ENCODE results near the gene SH3RF1.

Gene SH3RF1

DNA sequence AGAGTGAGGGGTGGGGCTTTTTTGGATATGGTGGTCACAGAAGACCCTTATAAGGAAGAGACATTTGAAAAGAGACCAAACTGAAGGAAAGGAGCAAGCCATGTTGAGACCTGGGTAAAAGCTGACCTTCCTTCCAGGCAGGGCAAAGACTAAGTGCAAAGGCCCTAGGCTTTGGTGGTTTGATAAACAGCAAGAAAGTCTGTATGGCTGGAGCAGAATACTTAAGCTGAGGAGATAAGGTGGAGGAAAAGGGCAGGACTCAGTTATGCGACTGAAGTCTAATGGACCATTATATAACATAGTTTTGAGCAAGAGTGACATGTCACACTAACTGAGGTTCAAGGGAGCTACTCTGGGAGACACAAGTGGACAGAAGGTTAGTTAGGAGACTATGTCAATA is 20.0 kb downstream of the SH3RF1 start:
- no peak for DNase-seq

- DNase-seq, result no peak
Measured at GRCh38 chr4:169249999-169250398, 20.8 kb downstream of the SH3RF1 start.

DNA sequence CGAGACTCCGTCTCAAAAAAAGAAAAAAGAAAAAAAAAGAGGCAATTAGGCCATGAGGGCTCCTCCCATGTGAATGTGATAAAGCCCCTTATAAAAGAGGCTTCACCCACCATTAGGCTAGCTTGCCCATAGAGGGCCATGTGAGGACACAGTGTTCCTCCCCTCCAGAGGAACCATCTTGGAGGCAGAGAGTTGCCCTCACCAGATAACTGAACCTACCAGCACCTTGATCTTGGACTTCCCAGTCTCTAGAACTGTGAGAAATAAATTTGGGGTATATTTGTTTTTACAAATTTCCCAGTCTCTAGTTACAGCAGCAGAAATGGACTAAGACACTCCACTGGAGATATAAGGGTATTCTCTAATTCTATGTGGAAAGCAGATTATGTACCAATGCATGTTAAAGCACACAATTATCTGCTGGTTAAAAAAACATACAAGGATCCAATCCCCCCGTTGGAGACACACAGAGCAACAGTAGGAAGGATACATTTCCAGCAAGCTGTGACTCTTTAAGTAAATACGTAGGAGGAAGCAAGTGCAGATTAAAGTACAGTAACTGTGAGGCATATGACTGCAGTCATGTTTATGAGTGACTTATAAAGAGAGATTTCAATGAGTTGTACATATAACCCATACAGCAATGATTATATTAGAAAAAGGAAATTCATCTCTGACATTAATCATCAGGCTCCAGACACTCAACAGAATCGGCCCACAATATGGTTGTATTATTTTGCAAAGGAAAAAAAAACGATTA is 21.4 kb downstream of the SH3RF1 start:
- no peak for DNase-seq

- DNase-seq, result no peak
Measured at GRCh38 chr4:169248645-169249044, 22.1 kb downstream of the SH3RF1 start.

DNA sequence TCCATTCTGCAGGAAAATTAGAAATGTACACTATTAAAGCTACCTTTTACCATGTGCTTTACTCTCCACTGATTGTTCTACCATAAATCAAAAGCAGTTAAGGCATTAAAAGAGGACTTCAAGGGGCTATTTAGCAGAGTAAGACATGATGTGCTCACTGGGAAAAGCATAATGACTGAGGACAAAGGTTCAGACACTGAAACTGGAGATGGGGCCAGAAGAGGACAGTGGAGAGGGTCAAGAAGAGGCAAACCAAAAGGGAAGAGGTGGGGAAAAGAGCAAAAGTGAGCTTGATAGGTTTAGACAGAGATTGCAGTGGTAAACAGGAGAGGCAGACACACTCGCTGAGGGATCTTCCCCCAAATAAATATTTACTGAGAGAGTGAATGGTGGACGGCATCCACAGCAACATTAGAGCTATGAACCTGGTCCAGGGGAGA is 23.8 kb downstream of the SH3RF1 start:
- DNase-seq, result no peak

DNA sequence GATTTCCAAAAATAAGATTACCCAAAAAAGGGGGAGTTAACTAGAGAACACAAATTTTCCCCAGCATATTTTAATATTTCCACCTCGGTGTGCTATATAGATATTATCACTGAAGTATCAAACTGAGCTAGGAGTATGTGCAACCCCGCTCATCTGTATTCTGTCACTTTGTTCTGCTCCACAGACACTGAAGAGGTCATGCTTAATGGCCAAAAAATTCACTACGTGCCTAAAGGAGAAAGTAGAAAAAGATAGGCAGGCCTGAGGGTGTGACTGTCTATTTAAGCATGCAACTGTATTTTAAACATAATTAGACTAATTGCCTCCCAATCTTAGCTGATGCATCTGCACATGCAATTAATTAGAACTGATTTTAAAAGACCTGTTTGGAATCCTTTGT is 24.5 kb downstream of the SH3RF1 start:
- no peak for DNase-seq

- no peak for DNase-seq
Measured at GRCh38 chr4:169245061-169245460, 25.7 kb downstream of the SH3RF1 start.

- DNase-seq, result no peak
Measured at GRCh38 chr4:169243825-169244609, 26.7 kb downstream of the SH3RF1 start.

DNA sequence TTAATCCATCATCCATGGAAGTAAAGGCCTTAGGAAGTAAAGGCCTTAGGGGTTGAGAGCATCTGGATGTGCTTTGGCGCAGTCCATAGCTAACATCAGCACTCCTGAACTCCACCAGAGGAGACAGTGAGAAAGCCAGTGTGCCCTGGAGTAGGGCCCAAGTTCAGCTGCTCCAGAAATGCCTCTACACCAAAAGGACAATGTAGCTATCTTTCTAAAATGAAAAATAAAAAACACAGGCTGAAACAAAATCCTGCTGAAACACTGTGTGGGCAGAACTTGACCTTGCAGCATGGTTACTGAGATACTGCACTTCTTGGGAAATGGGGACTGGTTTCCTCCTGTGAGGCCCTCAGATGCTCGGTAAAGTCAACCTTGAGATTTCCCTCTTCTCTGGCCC is 29.3 kb downstream of the SH3RF1 start:
- no peak for DNase-seq

DNA sequence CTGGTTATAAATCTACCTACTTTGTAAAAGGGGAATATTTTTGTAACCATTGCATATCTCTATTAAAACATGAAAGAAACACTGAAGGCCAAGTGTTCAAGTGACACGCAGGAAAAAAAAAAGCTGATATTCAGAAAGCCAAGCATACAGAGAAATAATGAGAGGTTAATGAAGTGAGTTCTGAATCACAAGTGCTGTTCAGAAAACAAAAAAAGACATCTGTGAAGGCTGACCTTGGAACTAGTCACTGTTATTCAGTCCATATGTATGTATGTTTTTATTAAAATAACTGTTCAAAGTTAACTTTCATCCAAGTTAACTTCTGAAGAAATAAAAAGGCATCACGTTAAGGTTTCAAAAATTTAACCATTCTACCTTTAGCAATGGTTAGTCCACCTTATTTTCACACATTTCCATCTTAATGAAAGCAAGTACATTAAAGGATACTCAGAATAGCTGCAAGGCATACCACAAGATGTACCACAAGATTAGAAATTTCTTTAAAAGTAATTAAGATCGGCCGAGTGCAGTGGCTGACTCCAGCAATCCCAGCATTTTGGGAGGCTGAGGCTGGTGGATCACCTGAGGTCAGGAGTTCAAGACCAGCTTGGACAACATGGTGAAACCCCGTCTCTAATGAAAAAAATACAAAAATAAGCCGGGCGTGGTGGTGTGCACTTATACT is 31.4 kb downstream of the SH3RF1 start:
- no peak for DNase-seq

GRCh38 chr4:169238445-169238844 is 32.3 kb downstream of the SH3RF1 start:
- no peak for DNase-seq

DNA sequence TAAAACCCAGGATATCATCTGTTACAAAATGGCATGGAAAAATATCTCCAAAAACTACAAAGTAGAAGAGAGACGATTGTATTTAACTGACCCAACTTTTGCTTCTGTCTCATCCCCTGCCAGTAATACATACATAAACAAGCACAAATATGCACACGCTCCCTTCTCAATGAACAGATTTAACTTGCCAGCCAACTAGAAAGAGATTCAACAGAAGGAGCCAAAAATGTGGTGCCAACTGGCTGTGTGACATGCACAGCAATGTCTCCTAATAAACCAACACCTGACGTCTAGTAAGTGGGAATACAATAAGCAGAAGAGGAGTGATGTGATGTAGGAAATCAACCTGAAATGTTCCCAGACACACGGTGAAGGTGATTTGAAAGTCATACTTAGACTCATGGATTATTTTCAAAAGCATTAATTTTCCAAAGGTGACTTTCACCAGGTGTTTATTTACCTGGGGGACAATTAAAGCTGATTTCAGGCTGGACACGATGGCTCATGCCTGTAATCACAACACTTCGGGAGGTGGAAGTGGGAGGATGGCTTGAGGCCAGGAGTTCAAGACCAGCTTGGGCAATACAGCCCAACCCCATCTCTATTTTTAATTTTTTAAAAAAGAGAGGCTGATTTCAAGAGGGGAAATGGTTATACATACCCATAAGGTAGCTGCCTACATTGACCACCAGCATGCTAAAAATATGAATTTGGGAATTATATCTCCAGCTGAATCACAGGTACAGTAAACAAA is 33.7 kb downstream of the SH3RF1 start:
- DNase-seq, result no peak

GRCh38 chr4:169236078-169236477 is 34.7 kb downstream of the SH3RF1 start:
- DNase-seq, result no peak

- DNase-seq, result no peak
Measured at GRCh38 chr4:169234137-169234855, 36.5 kb downstream of the SH3RF1 start.

DNA sequence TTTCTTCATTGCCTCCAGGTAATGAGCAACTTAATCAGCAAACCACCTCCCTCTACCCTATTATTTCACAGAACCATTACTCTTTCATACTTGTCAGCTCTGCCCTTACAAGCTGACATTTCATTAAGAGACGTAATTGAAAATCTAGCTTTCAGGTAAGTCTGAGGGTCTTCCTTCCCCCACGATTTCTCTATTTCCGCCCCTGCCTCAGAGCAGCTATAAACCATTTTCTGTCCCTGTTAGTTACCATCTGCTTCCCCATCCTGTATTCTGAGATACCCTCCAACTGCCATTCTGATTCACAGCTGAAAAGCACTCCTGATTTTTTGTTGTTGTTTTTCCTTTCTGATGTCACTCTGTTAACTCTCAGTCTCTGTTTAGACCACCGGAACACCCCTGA is 37.1 kb downstream of the SH3RF1 start:
- DNase-seq, result no peak

GRCh38 chr4:169231647-169232262 is 39.0 kb downstream of the SH3RF1 start:
- no peak for DNase-seq

DNA sequence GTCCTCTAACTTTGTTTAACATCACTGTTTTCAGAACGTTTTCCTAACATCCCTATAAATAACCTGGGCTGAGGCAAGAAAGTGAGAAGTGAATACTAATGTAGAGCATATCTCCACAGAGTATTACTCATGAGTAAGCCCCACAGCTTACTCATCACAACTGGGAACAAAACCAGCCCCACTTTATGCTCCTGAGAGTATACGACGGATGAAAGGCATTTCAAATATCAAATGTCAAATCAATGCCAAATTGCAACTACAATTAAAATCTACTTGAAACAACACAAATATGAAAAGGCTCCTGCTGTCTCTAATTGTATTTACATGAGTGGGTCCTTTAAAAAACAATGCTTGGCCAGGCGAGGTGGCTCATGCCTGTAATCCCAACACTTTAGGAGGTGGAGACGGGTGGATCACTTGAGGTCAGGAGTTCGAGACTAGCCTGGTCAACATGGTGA is 41.2 kb downstream of the SH3RF1 start:
- DNase-seq, result no peak

- no peak for DNase-seq
Measured at GRCh38 chr4:169228076-169228475, 42.7 kb downstream of the SH3RF1 start.

DNA sequence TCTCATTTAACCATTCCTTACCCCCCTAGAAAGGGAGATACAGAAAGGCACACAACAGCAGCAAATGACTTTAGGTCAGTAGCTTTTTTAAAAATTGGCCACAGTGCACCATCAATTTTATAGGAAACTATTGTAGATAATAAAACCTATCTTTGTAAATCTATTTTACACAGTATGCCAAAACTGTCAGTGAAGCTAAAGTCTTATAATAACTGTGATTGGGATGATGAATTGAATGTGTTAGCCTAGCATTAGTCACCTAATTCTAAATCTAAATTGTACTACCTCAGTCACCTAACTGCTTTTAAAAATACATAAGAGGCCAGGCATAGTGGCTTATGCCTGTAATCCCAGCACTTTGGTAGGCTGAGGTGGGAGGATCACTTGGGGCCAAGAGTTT is 44.2 kb downstream of the SH3RF1 start:
- no peak for DNase-seq

DNA sequence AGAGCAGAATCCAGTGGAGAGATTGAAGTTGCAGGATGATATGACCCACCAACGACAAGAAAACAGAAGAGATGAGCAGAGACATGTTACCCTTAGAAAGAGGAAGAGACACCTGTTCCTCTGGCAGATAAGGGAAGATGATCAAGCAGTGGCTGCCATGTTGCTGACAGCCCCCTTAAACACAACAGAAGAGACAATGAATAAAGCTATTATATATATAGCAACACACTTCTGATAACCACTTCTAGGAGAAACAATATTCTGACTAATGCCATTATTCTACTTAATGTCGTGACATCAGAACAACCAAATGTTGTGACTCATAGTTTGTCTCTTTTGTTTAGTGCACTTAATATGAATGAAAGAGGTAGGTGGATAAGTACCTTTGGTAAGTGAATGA is 44.9 kb downstream of the SH3RF1 start:
- no peak for DNase-seq

GRCh38 chr4:169225058-169225751 is 45.6 kb downstream of the SH3RF1 start:
- DNase-seq, result no peak

Data from NK-92 treated with Interleukin-12 subunit alpha and Interleukin-12 subunit beta, amount 100 ng/mL, for 24 hours (cell line).